GM19467 (cell line): ENCODE data around the gene SYT4.

Experiments used
- ATAC-seq: cut with Tn5 transposase; IDR thresholded peaks from one replicate; pipeline ENCODE4 v1.9.1; 2021; ENCODE audit warnings: mild to moderate bottlenecking, moderate library complexity; ENCODE audit not compliant: unreplicated experiment

The SYT4 gene

DNA sequence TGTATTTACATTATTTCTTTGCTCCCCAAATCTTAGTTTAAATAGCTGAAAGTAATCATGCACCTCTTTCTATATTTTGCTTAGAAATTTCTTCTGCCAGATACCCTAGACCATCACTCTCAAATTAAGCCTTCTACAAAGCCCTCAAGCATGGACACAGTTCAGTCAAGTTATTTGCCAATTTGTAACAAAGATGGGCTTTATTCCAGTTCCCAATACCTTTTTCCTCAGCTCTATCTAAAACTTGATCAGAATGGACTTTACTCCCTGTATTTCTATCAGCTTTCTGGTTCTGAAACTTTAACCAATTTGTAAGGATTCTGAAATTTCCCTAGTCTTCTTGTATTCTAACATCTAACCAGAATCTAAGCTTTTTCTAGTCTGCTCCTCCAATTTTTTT lies 56.6 kb downstream of the SYT4 start:
- no peak for ATAC-seq
